SK-N-SH (cell line): ENCODE measurements around the gene ADGRB2. TPM values are rescaled to one million over a fixed set of nuclear protein-coding genes. Genes with fewer than 3 reads are reported as not detected.
A peak's percentile ranks its signal among the peaks of the same experiment; 100 is the strongest.

Source experiments
- CTCF ChIA-PET: fragments of 300-600, 350-600 bp; formaldehyde crosslinking; extraction: SDS; loops from one replicate; lab custom pipeline; 2021; lab: Yijun Ruan, JAX
- POLR2A ChIA-PET: fragments of 350-600 bp; sonication (Branson Sonifier 250); formaldehyde crosslinking; extraction: SDS; loops from one replicate; lab custom pipeline; 2020; ENCODE audit warnings: antibody characterized with exemption, inconsistent platforms; lab: Yijun Ruan, JAX
- DNase-seq: peaks from one replicate; pipeline ENCODE4 v3.0.0; 2012
- H2AFZ ChIP-seq: fragments of 200-600 bp; sonication (generic); 2 replicates; pipeline ENCODE4 v1.8.1; 2016; ENCODE audit warnings: antibody characterized with exemption, mild to moderate bottlenecking, low read depth
- H3F3A ChIP-seq: fragments of 200-600 bp; sonication (generic); replicated peaks from 2 replicates; pipeline ENCODE3; 2016; ENCODE audit warnings: antibody characterized with exemption, mild to moderate bottlenecking; ENCODE audit not compliant: insufficient read depth
- H3K27ac ChIP-seq, 2 experiments: fragments of 200-500 bp in 1 of 2; fragments of 200-600 bp in 1 of 2; sonication (Bioruptor generic) in 1 of 2; sonication (generic), shearing (Covaris generic) in 1 of 2; 2 replicates each; pipeline versions ENCODE4 v1.5.1 to v1.6.1; 2014 to 2016; ENCODE audit warnings: low read depth in 2 of 2, inconsistent platforms in 1 of 2, low read length in 1 of 2, mild to moderate bottlenecking in 1 of 2, mixed read lengths in 1 of 2
- H3K27me3 ChIP-seq: fragments of 200-600 bp; sonication (generic), shearing (Covaris generic); 2 replicates; pipeline ENCODE4 v1.6.1; 2016; ENCODE audit warnings: mixed run types; ENCODE audit not compliant: insufficient read depth
- H3K36me3 ChIP-seq, 2 experiments: fragments of 200-500 bp in 1 of 2; fragments of 200-600 bp in 1 of 2; sonication (Bioruptor generic) in 1 of 2; sonication (generic) in 1 of 2; replicated peaks in 1 of 2; 2 replicates each; pipeline versions ENCODE3 to v1.5.1; 2014 to 2016; ENCODE audit warnings: low read length in 1 of 2, mild to moderate bottlenecking in 1 of 2; ENCODE audit not compliant: insufficient read depth in 2 of 2, control insufficient read depth in 1 of 2
- H3K4me1 ChIP-seq, 2 experiments: fragments of 200-500 bp in 1 of 2; fragments of 200-600 bp in 1 of 2; sonication (Bioruptor generic) in 1 of 2; sonication (generic), shearing (Covaris generic) in 1 of 2; 2 replicates each; pipeline versions ENCODE4 v1.5.1 to v1.6.1; 2014 to 2016; ENCODE audit warnings: low read depth in 1 of 2, low read length in 1 of 2, mixed run types in 1 of 2; ENCODE audit not compliant: insufficient read depth in 2 of 2, control insufficient read depth in 1 of 2
- H3K4me2 ChIP-seq: fragments of 200-600 bp; sonication (generic), shearing (Covaris generic); 2 replicates; pipeline ENCODE4 v1.6.1; 2017; ENCODE audit warnings: mixed run types
- H3K4me3 ChIP-seq, 2 experiments: fragments of 200-500 bp in 1 of 2; fragments of 200-600 bp in 1 of 2; sonication (Bioruptor generic) in 1 of 2; sonication (generic), shearing (Covaris generic) in 1 of 2; 2 replicates each; pipeline versions ENCODE4 v1.5.1 to v1.8.1; 2014 to 2016; ENCODE audit warnings: low read depth in 2 of 2, inconsistent platforms in 1 of 2, low read length in 1 of 2, mild to moderate bottlenecking in 1 of 2, mixed read lengths in 1 of 2, moderate library complexity in 1 of 2
- H3K79me2 ChIP-seq: fragments of 200-600 bp; sonication (generic); 2 replicates; pipeline ENCODE4 v1.8.1; 2017; ENCODE audit warnings: mild to moderate bottlenecking; ENCODE audit not compliant: insufficient read depth
- H3K9ac ChIP-seq: fragments of 200-600 bp; sonication (generic); 2 replicates; pipeline ENCODE4 v1.6.1; 2017; ENCODE audit warnings: mixed run types
- H3K9me2 ChIP-seq: fragments of 200-600 bp; sonication (generic); 2 replicates; pipeline ENCODE4 v1.6.1; 2017; ENCODE audit warnings: mixed run types
- H3K9me3 ChIP-seq: fragments of 200-600 bp; sonication (generic); 2 replicates; pipeline ENCODE4 v1.6.1; 2017; ENCODE audit warnings: mixed run types, mild to moderate bottlenecking, moderate library complexity
- H4K20me1 ChIP-seq: fragments of 200-600 bp; sonication (generic); 2 replicates; pipeline ENCODE4 v1.6.1; 2017; ENCODE audit warnings: mild to moderate bottlenecking, mixed run types; ENCODE audit not compliant: insufficient read depth
- CTCF ChIP-seq: fragments of 200-600 bp; sonication (generic); IDR thresholded peaks from 2 replicates; pipeline ENCODE4 v1.6.1; 2017; ENCODE audit warnings: antibody characterized with exemption, mild to moderate bottlenecking, moderate library complexity
- EP300 ChIP-seq, 2 experiments: IDR thresholded peaks; 2 replicates each; pipeline versions ENCODE4 v1.4.0 to v1.6.1; 2012; ENCODE audit warnings: borderline replicate concordance in 1 of 2, low read depth in 1 of 2, low read length in 1 of 2
- FOSL2 ChIP-seq: IDR thresholded peaks from 2 replicates; pipeline ENCODE4 v1.4.0; 2012; ENCODE audit warnings: low read depth, mild to moderate bottlenecking, moderate library complexity, borderline replicate concordance
- FOXJ3 ChIP-seq: sonication (generic); formaldehyde crosslinking; IDR thresholded peaks from 2 replicates; pipeline ENCODE4 v1.5.1; 2020; ENCODE audit warnings: mild to moderate bottlenecking, missing genetic modification reagents
- JUND ChIP-seq: IDR thresholded peaks from 2 replicates; pipeline ENCODE4 v1.4.0; 2012
- MEF2A ChIP-seq: IDR thresholded peaks from 2 replicates; pipeline ENCODE4 v1.4.0; 2012; ENCODE audit warnings: low read depth, borderline replicate concordance
- RXRA ChIP-seq: IDR thresholded peaks from 2 replicates; pipeline ENCODE4 v1.4.0; 2012; ENCODE audit warnings: low read depth, mild to moderate bottlenecking, borderline replicate concordance
- SIN3A ChIP-seq: IDR thresholded peaks from 2 replicates; pipeline ENCODE4 v1.6.1; 2012; ENCODE audit warnings: low read depth, mild to moderate bottlenecking, low read length, moderate library complexity, borderline replicate concordance
- SMC3 ChIP-seq: IDR thresholded peaks from 2 replicates; pipeline ENCODE4 v1.6.1; 2012; ENCODE audit warnings: low read depth, low read length, improper control_type of control experiment
- TCF12 ChIP-seq: IDR thresholded peaks from 2 replicates; pipeline ENCODE4 v1.4.0; 2012
- TEAD4 ChIP-seq: IDR thresholded peaks from 2 replicates; pipeline ENCODE4 v1.4.0; 2012; ENCODE audit warnings: mild to moderate bottlenecking, borderline replicate concordance; ENCODE audit not compliant: insufficient read depth
- WGBS: methylation state at CpG from one replicate; pipeline ENCODE4 v1.1.6; 2017; ENCODE audit warnings: low lambda C conversion rate; 5-methylcytosine and 5-hydroxymethylcytosine counted together
- polyA plus RNA-seq, 3 experiments: library from polyadenylated mRNA; depleted of rRNA; stranded (reverse); fragments of >200 nt; gene quantifications; 2 replicates each; pipeline ENCODE4 v1.2.3, GENCODE V29; 2012
- TF ChIP-seq, protein P1 (sequence below): IDR thresholded peaks from 2 replicates; pipeline ENCODE4 v1.4.0; 2012; ENCODE audit warnings: low read depth
- TF ChIP-seq, protein P2 (sequence below): IDR thresholded peaks from 2 replicates; pipeline ENCODE4; 2012

ADGRB2 gene
- polyA plus RNA-seq, 1 of the 3 experiments (the other 2 are of a cell fraction) = 13.0 TPM

GRCh38 chr1:31798433-31799195, 34.5 kb upstream of the ADGRB2 start:
- no peaks in the 10 kb centered on the region for H4K20me1 ChIP-seq
- H3K9me2 ChIP-seq = no peaks in the 10 kb centered on the region
- WGBS = 36% methylated on average over 13 of the region's 17 CpGs
- no peaks in the 10 kb centered on the region for H3K9me3 ChIP-seq
- CTCF ChIA-PET = interaction anchor here (1.4 to 7.9 kb wide), 4 partner anchors 9 to 204 kb away, joined by 3 to 62 read pairs (median 11); no protein-coding TSS in a partner anchor
- POLR2A ChIA-PET = no interaction called here
- peak overlapping the region in 1 of 2 experiments; percentile 74; a peak in 2 of 4 replicates for H3K27ac ChIP-seq
- peak overlapping the region; percentile 48 for H2AFZ ChIP-seq
- H3K9ac ChIP-seq = peak overlapping the region; percentile 62
- no peaks in the 10 kb centered on the region for H3K36me3 ChIP-seq
- peaks cover 17% of the 10 kb centered on the region for H3K79me2 ChIP-seq
- peak overlapping the region; percentile 94 for H3K4me2 ChIP-seq
- H3K27me3 ChIP-seq = no peaks in the 10 kb centered on the region
- H3F3A ChIP-seq = peaks cover 7% of the 10 kb centered on the region
- peaks cover 7 to 31% of the 10 kb centered on the region in 2 experiments; a peak in 3 of 4 replicates for H3K4me1 ChIP-seq
- peak overlapping the region; percentile 30 to 65; a peak in 3 of 4 replicates for H3K4me3 ChIP-seq
- TF ChIP-seq JUND (peak; percentile 81; the same call in 1 of the 2 replicates), TEAD4 (no peak), TCF12 (peak; percentile 57; the same call in 1 of the 2 replicates), FOSL2 (peak; percentile 85), MEF2A (no peak), RXRA (peak; percentile 92; the same call in 1 of the 2 replicates), EP300 (IDR thresholded peaks at IDR 0.05; ENCODE audit: borderline replicate concordance in 1 of 2, low read depth in 1 of 2, low read length in 1 of 2) (peak in 1 of 2 experiments; percentile 60; a peak in 1 of 4 replicates)
- TF ChIP-seq, protein P1, sequence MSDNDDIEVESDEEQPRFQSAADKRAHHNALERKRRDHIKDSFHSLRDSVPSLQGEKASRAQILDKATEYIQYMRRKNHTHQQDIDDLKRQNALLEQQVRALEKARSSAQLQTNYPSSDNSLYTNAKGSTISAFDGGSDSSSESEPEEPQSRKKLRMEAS = peak; percentile 40; the same call in 1 of the 2 replicates
- TF ChIP-seq, protein P2, sequence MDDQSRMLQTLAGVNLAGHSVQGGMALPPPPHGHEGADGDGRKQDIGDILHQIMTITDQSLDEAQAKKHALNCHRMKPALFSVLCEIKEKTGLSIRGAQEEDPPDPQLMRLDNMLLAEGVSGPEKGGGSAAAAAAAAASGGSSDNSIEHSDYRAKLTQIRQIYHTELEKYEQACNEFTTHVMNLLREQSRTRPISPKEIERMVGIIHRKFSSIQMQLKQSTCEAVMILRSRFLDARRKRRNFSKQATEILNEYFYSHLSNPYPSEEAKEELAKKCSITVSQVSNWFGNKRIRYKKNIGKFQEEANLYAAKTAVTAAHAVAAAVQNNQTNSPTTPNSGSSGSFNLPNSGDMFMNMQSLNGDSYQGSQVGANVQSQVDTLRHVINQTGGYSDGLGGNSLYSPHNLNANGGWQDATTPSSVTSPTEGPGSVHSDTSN = peak; percentile 33
- no peak for DNase-seq

GRCh38 chr1:31798086-31798432, 33.9 kb upstream of the ADGRB2 start:
- Histone ChIP-seq H3K4me2 (peak overlapping the region; percentile 94), H3K4me1 (peaks cover 7 to 31% of the 10 kb centered on the region in 2 experiments; a peak in 3 of 4 replicates), H3K4me3 (peak overlapping the region; percentile 30 to 65; a peak in 3 of 4 replicates), H3K79me2 (peaks cover 17% of the 10 kb centered on the region), H3K9me2 (no peaks in the 10 kb centered on the region), H3K9ac (peak overlapping the region; percentile 62), H3K27me3 (no peaks in the 10 kb centered on the region), H2AFZ (peak overlapping the region; percentile 48; the same call in 1 of the 2 replicates), H3K27ac (peak overlapping the region in 1 of 2 experiments; percentile 74; a peak in 2 of 4 replicates), H3K9me3 (no peaks in the 10 kb centered on the region), H3F3A (peaks cover 2% of the 10 kb centered on the region), H4K20me1 (no peaks in the 10 kb centered on the region), H3K36me3 (no peaks in the 10 kb centered on the region)
- CTCF ChIA-PET = interaction anchor here (0.9 to 7.9 kb wide), 5 partner anchors 8 to 205 kb away, joined by 3 to 62 read pairs (median 9); no protein-coding TSS in a partner anchor
- POLR2A ChIA-PET = no interaction called here
- no peak for TF ChIP-seq CTCF
- TF ChIP-seq FOXJ3 (CRISPR knock-in tag) = no peak
- no peak for TF ChIP-seq SIN3A
- TF ChIP-seq SMC3 = no peak
- 66% methylated on average over 8 of the region's 8 CpGs for WGBS
- DNase-seq = no peak
